GM19240 (cell line): ENCODE results near the gene CIAO3.

Experiments
- DNase-seq: peaks from one replicate; pipeline ENCODE4 v3.0.0; 2011; ENCODE audit warnings: low spot score; ENCODE audit not compliant: insufficient read length

The CIAO3 gene

GRCh38 chr16:711548-712320 is 29.1 kb downstream of the CIAO3 start:
- peak; percentile 99 for DNase-seq

- no peak for DNase-seq
Observed at GRCh38 chr16:711084-711483, 29.7 kb downstream of the CIAO3 start.

DNA sequence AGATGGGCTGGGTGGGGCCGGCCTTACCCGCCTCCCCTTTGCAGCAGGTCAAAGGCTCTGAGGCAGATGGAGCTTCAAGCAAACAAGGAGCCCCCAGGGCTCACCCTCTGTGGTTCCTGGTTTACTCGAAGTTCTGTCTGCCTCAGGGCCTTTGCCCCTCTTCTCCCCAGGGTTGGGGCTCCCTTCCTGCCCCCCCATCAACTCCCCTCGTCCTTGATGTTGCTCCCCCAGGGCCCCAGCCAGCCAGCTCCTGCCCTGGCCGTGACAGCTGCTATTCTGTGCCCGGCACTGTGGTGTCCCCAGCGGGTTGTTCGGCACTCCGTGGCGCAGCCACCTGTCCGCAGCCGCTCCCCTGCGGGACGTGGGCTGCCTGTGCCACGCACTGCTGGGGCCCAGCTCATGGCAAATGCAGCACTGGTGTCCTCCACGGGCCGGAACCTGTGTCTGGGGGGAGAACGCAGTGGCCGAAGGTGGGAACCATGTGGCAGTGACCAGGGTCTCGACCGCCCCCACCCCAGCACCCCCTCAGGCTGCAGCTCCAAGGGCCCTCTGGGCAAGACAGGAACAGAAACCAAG is 30.2 kb downstream of the CIAO3 start:
- no peak for DNase-seq

GRCh38 chr16:709566-710499 is 31.0 kb downstream of the CIAO3 start:
- no peak for DNase-seq

- DNase-seq = no peak
Observed at GRCh38 chr16:708959-709358, 31.8 kb downstream of the CIAO3 start.

DNA sequence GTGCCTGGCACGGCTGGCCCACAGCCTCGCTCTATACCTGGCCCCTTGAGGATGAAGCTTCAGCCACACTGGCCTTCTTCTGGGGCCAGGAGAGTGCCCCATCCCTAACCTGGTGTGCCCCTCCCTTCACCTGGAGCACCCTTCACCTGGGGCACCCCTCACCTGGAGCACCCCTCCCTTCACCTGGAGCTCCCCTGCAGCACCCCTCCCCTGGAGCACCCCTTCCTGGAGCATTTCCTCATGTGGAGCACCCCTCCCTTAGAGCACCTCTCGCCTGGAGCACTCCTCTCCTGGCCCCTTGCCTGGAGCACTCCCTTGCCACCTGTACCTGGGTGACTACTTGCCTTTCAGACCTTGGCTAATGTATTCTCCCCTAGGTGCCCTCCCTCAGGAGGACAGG is 32.8 kb downstream of the CIAO3 start:
- no peak for DNase-seq

DNA sequence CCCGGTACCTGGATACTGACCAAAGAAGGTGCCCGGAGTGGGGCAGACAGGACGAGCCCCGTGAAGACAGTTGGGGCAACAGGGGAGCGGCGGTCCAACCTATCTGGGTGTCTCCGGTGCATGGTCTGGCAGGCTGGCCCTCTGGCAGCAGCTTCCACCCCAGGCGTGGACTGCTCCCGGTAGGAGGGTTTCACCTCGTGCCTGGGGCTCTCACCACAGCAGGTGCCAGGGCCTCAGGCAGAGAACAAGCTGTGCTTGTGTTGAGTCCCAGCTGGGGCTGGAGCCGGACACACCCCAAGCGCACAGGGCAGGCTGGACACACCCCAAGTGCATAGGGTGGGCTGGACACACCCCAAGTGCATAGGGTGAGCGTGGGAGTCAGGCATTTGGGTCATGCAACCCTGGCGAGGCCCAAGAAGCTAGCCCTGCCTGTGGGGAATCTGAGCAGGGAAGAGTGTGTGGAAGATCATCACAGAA is 33.7 kb downstream of the CIAO3 start:
- no peak for DNase-seq

GRCh38 chr16:706189-707061 is 34.4 kb downstream of the CIAO3 start:
- no peak for DNase-seq

DNA sequence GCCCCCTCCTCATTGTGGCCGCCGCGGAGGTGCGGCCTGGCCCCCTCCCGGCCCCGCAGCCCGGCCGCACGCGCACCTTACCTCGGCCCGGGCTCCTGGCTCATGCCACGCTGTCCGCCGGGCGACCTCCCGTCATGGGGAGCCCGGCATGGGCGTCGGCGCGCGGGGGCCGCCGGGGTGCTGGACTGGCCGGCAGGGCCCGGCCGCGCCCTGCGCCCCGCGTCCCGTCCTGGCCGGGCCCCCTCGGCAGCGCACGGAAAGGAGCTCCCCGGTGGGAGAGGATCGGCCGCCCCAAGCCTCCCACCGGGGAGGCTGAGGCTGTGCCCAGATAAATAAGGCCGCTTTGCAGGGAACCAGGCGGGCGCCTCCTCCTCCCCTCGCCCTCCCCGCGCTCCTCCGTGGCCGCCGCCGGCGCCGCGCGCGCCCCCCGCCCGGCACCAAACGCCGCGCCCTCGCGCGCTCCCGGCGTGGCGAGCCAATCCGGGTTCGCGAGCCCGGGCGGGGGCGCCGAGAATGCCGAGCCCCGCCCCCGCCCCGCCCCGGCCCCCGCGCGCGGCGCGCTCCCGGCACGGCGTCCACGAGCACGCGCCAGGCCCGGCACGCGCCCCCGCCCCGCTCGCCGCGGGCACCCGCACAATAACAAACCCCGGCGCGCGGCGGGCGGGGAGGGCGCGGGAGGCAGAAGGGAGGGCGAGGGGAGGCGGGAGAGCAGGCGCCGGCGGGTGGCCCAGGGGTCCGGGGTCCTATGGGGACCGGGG is 35.2 kb downstream of the CIAO3 start, which contains the start of gene FBXL16:
Gene FBXL16 (minus strand): TSS at position 371 of the 758 bp plus-strand sequence. CDS start 8,396 bp downstream, outside the sequence.
- DNase-seq = no peak

- no peak for DNase-seq
Observed at GRCh38 chr16:704552-705380, 36.0 kb downstream of the CIAO3 start.

- no peak for DNase-seq
Observed at GRCh38 chr16:704047-704446, 36.8 kb downstream of the CIAO3 start.

GRCh38 chr16:703406-703805 is 37.4 kb downstream of the CIAO3 start:
- DNase-seq = no peak

DNA sequence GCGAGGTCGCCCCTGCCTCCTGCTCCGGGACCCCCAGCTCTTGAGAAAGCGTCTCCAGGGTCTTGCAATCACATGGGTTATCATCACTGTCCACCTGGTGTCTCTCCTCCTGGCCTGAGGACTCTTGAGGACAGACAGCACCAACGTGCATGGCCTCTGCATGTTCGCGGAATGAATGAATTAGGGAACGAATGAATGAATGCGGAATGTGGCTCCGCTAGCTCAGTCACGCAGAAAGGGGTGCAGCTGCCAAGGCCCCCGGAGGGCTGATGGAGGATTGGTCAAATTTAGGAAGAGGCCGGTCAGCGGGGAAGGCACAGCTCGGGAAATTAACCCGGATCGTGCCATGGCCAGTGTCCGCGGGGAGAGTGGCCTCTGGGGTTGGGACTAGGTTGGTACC is 38.5 kb downstream of the CIAO3 start:
- DNase-seq = no peak

DNA sequence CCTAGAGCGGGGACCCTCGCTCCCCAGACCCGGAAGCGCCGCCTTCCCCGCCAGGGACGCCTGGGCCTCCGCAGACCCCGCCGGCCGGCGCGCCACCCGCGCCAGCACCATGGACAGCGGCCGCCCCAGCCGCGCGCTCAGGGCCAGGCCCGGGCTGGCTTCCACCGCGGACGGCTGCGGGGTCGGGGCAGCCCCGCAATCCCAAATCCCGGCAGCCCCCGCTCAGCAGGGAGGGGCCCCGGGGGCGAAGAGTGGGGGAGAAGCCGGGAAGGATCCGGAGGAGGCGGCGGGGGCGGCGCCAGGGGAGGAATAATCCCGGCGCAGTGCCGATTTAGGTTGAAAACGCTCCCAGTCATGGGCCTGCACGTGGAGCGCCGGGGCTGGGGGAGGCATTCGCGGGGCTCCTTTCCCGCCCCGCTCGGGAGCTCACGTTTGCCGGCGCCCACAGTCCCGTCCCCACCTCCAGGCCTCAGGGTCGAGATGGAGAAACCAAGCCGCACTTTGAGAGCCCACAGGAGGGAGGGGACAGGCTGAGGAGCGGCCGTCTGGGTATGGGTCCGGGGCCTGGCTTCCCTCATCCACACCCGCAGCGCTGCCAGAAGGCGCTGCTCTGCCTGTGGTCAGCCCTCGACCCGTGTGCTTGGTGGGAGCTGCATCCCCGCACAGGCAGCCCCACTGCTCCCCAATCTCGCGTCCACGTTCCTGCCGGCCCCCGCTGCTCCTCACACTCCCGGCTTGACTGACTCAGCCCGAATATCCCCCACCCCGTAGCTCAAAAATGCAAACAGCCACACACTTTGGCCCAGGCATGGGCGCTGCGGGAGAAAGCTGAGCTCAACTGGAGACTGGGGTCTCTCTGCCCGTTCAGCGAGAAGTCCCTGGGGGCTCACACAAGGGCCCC is 39.9 kb downstream of the CIAO3 start:
- DNase-seq = no peak

DNA sequence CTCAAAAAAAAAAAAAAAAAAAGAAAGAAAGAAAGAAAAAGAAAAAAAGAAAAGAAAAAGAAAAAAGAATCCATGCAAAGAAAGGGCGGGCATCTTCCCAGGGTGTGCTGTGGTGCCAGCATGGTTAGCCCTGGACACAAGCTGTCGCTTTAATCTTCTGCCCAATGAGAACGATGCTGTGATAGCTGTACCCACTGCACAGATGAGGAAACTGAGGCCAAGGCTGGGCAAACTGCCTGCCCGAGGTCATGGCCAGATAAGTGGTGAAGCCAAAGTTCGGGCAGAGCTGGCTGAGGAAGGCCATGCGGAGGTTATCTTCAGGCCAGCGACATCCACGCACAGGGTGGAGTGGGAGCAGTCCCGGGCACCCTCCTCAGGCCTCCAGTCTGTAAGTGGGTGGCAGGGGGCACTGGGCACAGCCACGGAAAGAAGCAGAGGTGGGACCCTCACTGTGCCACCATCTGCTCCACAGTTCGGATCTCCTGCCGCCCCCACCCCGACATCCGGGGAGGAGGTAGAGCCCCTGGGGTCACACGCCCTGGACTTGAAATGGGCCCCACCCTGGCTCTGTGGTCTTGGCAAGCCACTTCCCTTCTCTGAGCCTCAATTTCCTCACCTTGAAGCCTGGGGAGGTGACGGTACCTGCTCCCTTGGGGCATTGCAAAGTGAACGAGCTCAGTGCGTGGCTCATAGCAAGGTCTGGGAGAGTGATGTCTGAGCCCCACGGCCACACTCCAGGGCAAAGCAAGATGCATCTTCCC is 41.7 kb downstream of the CIAO3 start:
- no peak for DNase-seq

- no peak for DNase-seq
Observed at GRCh38 chr16:695355-696089, 45.3 kb downstream of the CIAO3 start.

DNA sequence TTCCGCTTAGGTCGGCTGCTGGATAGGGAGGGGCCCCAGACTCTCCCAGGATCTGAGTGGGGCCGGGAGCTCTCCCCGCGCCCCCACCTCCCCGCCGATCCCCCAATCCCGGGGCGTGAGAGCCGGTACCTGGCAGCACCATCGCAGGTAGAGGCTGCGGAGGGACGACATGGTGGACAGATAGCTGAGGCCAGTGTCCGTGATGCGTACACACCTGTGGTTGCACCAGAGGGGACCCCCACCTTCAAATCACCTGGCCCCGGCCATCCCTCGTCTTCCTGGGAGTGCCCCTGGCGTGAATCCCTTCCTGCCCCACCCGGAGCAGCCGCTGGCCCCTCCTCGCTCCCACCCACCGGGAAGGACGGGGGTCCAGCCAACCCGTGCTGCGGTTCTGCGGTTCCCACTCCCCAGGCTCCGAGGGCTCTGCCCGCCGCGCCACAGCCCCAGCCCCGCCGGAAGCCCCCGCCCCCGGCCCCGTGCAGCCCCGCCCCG is 45.9 kb downstream of the CIAO3 start:
- no peak for DNase-seq
